Immature natural killer cell (primary cell): ENCODE results near the gene SIK2. TPM values are rescaled to one million over a fixed set of nuclear protein-coding genes. Genes with fewer than 3 reads are reported as not detected.
"Not testable (repeated sequence)": the region's sequence is repeated elsewhere in the genome, so short reads cannot be mapped to it uniquely, and the experiment has no call there.

Experiments used
- DNase-seq, 3 donors: peaks; one replicate each; pipeline ENCODE4 v3.0.0; 2022; ENCODE audit warnings: mixed read lengths in 1 of 3
- H3K27ac Mint-ChIP-seq, 6 donors: one replicate each; pipeline ENCODE4 v1.8.0; 2020; ENCODE audit warnings: mixed read lengths in 6 of 6, mild to moderate bottlenecking in 5 of 6, inconsistent platforms in 4 of 6, moderate library complexity in 3 of 6
- H3K27me3 Mint-ChIP-seq, 3 donors: one replicate each; pipeline ENCODE4 v1.8.0; 2020 to 2021; ENCODE audit warnings: low read depth in 3 of 3, mild to moderate bottlenecking in 3 of 3, mixed read lengths in 3 of 3, moderate library complexity in 3 of 3, inconsistent platforms in 1 of 3
- H3K36me3 Mint-ChIP-seq, 3 donors: one replicate each; pipeline ENCODE4 v1.8.0; 2020; ENCODE audit warnings: mixed read lengths in 3 of 3, inconsistent platforms in 2 of 3, mild to moderate bottlenecking in 2 of 3
- H3K4me1 Mint-ChIP-seq, 2 donors: one replicate each; pipeline ENCODE4 v1.8.0; 2020; ENCODE audit warnings: inconsistent platforms in 2 of 2, mild to moderate bottlenecking in 2 of 2, mixed read lengths in 2 of 2, moderate library complexity in 1 of 2
- H3K4me3 Mint-ChIP-seq, 5 donors: one replicate each; pipeline ENCODE4 v1.8.0; 2020; ENCODE audit warnings: mild to moderate bottlenecking in 5 of 5, mixed read lengths in 5 of 5, inconsistent platforms in 3 of 5, moderate library complexity in 3 of 5
- H3K9me3 Mint-ChIP-seq, 6 donors: one replicate each; pipeline ENCODE4 v1.8.0; 2020; ENCODE audit warnings: mild to moderate bottlenecking in 6 of 6, mixed read lengths in 6 of 6, inconsistent platforms in 4 of 6, moderate library complexity in 3 of 6
- polyA plus RNA-seq, 3 donors: library from polyadenylated mRNA; unstranded; fragments of 300-500 nt; fragmentation: Illumina TruSeq; gene quantifications; one replicate each; pipeline ENCODE4 v1.2.3, GENCODE V29; 2021

SIK2 gene
- polyA plus RNA-seq, 3 donors from 2014 or later, result 0.04 to 0.38 (median 0.13) TPM

DNA sequence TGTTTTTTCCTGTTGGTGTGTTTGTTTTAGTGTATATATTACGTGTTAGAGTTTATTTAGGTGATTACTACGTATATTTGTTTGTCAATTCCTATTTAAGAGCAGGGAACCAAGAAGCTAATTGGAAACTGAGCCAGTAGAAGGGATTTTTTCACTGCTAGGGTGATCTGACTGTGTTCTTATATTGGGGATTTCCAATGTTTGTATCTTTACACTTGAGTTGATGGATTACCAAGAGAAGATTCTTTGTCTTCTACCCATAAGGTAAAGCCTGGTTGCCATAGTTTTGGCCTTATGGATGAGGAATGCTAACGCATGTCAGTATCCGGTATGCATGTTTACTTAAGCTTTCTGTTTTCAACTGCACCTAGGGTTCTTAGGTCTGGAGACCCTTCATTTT is 35.6 kb downstream of the SIK2 start:
- Mint-ChIP-seq H3K36me3 (peaks cover 4 to 9% (median 9%) of the 10 kb centered on the region in 3 donors), H3K27ac (no peak overlapping the region), H3K4me3 (no peak overlapping the region), H3K9me3 (no peaks in the 10 kb centered on the region), H3K4me1 (peaks cover 20 to 45% of the 10 kb centered on the region in 2 donors), H3K27me3 (no peaks in the 10 kb centered on the region)
- DNase-seq, result no peak

DNA sequence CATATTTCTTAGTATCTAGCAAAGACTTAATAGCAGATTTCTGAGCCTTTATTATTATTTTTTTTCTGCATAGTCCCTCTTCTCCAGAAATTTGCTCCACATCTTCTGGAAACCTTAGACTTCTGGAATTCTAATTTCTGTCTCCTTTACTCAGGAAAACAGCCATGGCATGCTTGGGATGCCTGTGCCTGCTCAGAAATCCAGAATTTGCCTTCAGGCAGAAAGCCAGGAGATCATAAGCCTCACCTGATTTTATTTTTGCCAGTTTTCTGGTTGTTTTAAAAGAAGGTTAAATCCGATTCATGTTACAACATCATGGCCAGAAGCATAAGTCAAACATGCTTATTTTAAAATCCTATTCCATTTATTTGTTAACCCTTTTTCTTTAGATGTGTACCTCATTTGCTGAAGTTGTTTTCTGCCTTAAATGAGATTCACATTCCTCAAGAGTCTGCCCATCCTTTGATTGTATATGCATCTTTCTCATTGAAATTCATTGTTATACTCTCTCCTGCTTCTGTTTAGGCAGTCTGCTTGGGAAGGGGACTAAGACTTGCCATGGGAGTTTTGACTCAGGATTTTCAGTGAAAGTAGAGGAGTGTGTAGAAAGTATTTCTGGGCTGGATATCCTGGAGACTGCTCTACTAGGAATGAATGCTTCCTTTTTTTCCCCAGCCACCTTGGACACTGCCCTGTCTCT is 37.1 kb downstream of the SIK2 start:
- H3K4me1 Mint-ChIP-seq, result peaks cover 13 to 30% of the 10 kb centered on the region in 2 donors
- no peak overlapping the region for H3K27ac Mint-ChIP-seq
- no peaks in the 10 kb centered on the region for H3K9me3 Mint-ChIP-seq

GRCh38 chr11:111641339-111642015 is 39.2 kb downstream of the SIK2 start:
- no peak overlapping the region for H3K27ac Mint-ChIP-seq
- peaks cover 4 to 9% (median 9%) of the 10 kb centered on the region in 3 donors for H3K36me3 Mint-ChIP-seq
- H3K4me3 Mint-ChIP-seq, result no peak overlapping the region
- H3K27me3 Mint-ChIP-seq, result no peaks in the 10 kb centered on the region
- H3K9me3 Mint-ChIP-seq, result no peaks in the 10 kb centered on the region
- H3K4me1 Mint-ChIP-seq, result peaks cover 0 to 9% of the 10 kb centered on the region in 2 donors
- no peak for DNase-seq

More for the DNA sequence above, 37.1 kb downstream of the SIK2 start:
- H3K4me3 Mint-ChIP-seq, result no peak overlapping the region
- H3K36me3 Mint-ChIP-seq, result peaks cover 4 to 9% (median 9%) of the 10 kb centered on the region in 3 donors
- H3K27me3 Mint-ChIP-seq, result no peaks in the 10 kb centered on the region
- no peak for DNase-seq

GRCh38 chr11:111642542-111642941 is 40.3 kb downstream of the SIK2 start:
- no peaks in the 10 kb centered on the region for H3K9me3 Mint-ChIP-seq
- H3K27ac Mint-ChIP-seq, result no peak overlapping the region
- peaks cover 0 to 7% of the 10 kb centered on the region in 2 donors for H3K4me1 Mint-ChIP-seq

GRCh38 chr11:111644922-111645321 is 42.7 kb downstream of the SIK2 start:
- Mint-ChIP-seq H3K27me3 (no peaks in the 10 kb centered on the region), H3K4me3 (no peak overlapping the region), H3K9me3 (no peaks in the 10 kb centered on the region), H3K36me3 (peaks cover 4 to 5% (median 5%) of the 10 kb centered on the region in 3 donors), H3K27ac (no peak overlapping the region), H3K4me1 (no peaks in the 10 kb centered on the region)
- no peak for DNase-seq

More at GRCh38 chr11:111642542-111642941, 40.3 kb downstream of the SIK2 start:
- Mint-ChIP-seq H3K4me3 (no peak overlapping the region), H3K36me3 (peaks cover 4 to 9% (median 9%) of the 10 kb centered on the region in 3 donors), H3K27me3 (no peaks in the 10 kb centered on the region)
- no peak for DNase-seq

DNA sequence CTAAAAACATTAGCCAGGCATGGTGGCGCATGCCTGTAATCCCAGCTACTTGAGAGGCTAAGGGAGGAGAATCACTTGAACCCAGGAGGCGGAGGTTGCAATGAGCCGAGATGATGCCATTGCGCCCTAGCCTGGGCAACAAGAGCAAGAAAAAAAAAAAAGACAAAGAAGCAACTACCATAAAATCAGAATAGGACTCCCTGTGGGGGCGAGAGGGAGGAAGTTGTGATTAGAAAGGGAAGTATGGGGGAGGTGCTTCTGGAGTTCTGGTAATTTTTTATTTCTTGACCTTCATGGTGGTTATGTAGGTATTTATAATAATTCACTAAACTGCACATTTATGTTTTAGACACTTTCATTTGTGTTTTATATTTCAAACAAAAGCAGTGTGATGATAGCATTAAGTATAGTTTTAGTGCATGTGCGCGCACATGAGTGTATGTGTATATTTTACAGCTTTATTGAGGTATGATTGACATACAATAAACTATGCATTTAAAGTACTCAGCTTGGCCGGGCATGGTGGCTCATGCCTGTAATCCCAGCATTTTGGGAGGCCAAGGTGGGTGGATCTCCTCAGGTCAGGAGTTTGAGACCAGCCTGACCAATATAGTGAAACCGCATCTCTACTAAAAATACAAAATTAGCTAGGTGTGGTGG is 43.5 kb downstream of the SIK2 start:
- no peak for DNase-seq
- Mint-ChIP-seq H3K27me3 (no peaks in the 10 kb centered on the region), H3K9me3 (no peaks in the 10 kb centered on the region), H3K36me3 (peaks cover 4 to 5% (median 5%) of the 10 kb centered on the region in 3 donors), H3K4me1 (no peaks in the 10 kb centered on the region), H3K4me3 (no peak overlapping the region), H3K27ac (no peak overlapping the region)

- H3K9me3 Mint-ChIP-seq, H3K36me3 Mint-ChIP-seq, H3K27ac Mint-ChIP-seq, DNase-seq, H3K4me1 Mint-ChIP-seq, H3K4me3 Mint-ChIP-seq, H3K27me3 Mint-ChIP-seq: not testable (repeated sequence)
These were observed 49.1 kb downstream of the SIK2 start for GRCh38 chr11:111651336-111651735.

- no peaks in the 10 kb centered on the region for H3K9me3 Mint-ChIP-seq
- H3K36me3 Mint-ChIP-seq, result peaks cover 0 to 4% (median 0%) of the 10 kb centered on the region in 3 donors
- no peak overlapping the region for H3K27ac Mint-ChIP-seq
- no peaks in the 10 kb centered on the region for H3K4me1 Mint-ChIP-seq
- no peak for DNase-seq
- no peak overlapping the region for H3K4me3 Mint-ChIP-seq
- no peaks in the 10 kb centered on the region for H3K27me3 Mint-ChIP-seq
These were observed 49.9 kb downstream of the SIK2 start for GRCh38 chr11:111652184-111652583.

- no peaks in the 10 kb centered on the region for H3K4me1 Mint-ChIP-seq
- H3K4me3 Mint-ChIP-seq, result no peak overlapping the region
- DNase-seq, result no peak
- H3K27ac Mint-ChIP-seq, result no peak overlapping the region
- H3K27me3 Mint-ChIP-seq, result no peaks in the 10 kb centered on the region
- no peaks in the 10 kb centered on the region for H3K9me3 Mint-ChIP-seq
- peaks cover 0 to 4% (median 0%) of the 10 kb centered on the region in 3 donors for H3K36me3 Mint-ChIP-seq
These were observed 52.4 kb downstream of the SIK2 start for GRCh38 chr11:111654601-111655000.

DNA sequence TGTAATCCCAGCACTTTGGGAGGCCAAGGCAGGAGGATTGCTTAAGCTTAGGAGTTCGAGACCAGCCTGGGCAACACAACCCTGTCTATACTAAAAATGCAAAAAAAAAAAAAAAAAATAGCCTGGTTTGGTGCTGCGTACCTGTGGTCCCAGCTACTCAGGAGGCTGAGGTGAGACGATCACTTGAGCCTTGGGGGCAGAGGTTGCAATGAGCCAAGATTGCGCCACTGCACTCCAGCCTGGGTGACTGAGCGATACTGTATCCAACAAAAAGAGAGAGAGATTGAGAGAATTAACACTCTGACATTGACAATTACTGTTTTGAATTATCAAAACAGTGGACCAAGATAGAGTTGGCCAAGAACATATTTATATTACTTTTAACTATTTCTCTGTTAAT is 53.7 kb downstream of the SIK2 start:
- H3K27ac Mint-ChIP-seq, result no peak overlapping the region
- H3K4me3 Mint-ChIP-seq, result no peak overlapping the region
- no peaks in the 10 kb centered on the region for H3K9me3 Mint-ChIP-seq
- peaks cover 0 to 4% (median 1%) of the 10 kb centered on the region in 3 donors for H3K36me3 Mint-ChIP-seq
- DNase-seq, result no peak
- no peaks in the 10 kb centered on the region for H3K27me3 Mint-ChIP-seq
- no peaks in the 10 kb centered on the region for H3K4me1 Mint-ChIP-seq

DNA sequence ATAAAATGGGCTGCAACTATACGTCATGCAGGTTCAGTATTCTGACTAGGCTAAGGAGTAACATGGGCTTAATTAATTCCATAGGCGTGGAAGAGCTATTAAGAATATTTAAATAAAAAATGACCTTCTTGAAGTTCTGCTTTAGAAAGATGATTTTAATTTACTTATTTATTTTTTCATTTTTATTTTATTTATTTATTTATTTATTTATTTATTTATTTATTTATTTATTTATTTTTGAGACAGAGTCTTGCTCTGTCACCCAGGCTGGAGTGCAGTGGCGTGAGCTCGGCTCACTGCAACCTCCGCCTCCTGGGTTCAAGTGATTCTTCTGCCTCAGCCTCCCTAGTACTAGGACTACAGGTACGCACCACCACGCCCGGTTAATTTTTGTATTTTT is 55.7 kb downstream of the SIK2 start:
- H3K27me3 Mint-ChIP-seq, DNase-seq, H3K4me3 Mint-ChIP-seq, H3K9me3 Mint-ChIP-seq, H3K27ac Mint-ChIP-seq, H3K4me1 Mint-ChIP-seq: not testable (repeated sequence)
- H3K36me3 Mint-ChIP-seq, result peaks cover 0 to 13% (median 4%) of the 10 kb centered on the region in 3 donors

GRCh38 chr11:111658493-111658892 is 56.2 kb downstream of the SIK2 start:
- DNase-seq, H3K27me3 Mint-ChIP-seq, H3K4me1 Mint-ChIP-seq, H3K27ac Mint-ChIP-seq, H3K9me3 Mint-ChIP-seq, H3K4me3 Mint-ChIP-seq: not testable (repeated sequence)
- H3K36me3 Mint-ChIP-seq, result peaks cover 0 to 13% (median under 1%) of the 10 kb centered on the region in 3 donors

GRCh38 chr11:111659201-111660115 is 57.2 kb downstream of the SIK2 start:
- no peak overlapping the region for H3K27ac Mint-ChIP-seq

More at GRCh38 chr11:111659201-111660115, 57.2 kb downstream of the SIK2 start:
- DNase-seq, result no peak
- Mint-ChIP-seq H3K9me3 (no peaks in the 10 kb centered on the region), H3K4me3 (no peak overlapping the region), H3K36me3 (peaks cover 0 to 13% (median 0%) of the 10 kb centered on the region in 3 donors), H3K27me3 (no peaks in the 10 kb centered on the region), H3K4me1 (no peaks in the 10 kb centered on the region)
